ENCODE data around the gene FBXL15. TPM values are rescaled to one million over a fixed set of nuclear protein-coding genes. Genes with fewer than 3 reads are reported as not detected.

The FBXL15 gene
- total and polyA plus RNA-seq, 9 of the 15 experiments (the other 6 are each of a cell fraction or from before 2014, with no cell fraction given) = 0.08 to 25.9 (median 3.5) TPM

GRCh38 chr10:102398172-102399020 lies 22.2 kb upstream of the FBXL15 start:
- in situ Hi-C loops (cut with MboI) (loop anchor here (25.0 kb wide), 1 partner anchor 189 kb away; no protein-coding TSS in a partner anchor), intact Hi-C loops (cut with micrococcal nuclease) (loop anchor here (1.0 to 5.0 kb wide), 2 partner anchors 167 to 231 kb away; no protein-coding TSS in a partner anchor)
- no peak overlapping the region for H3K4me2 ChIP-seq (ENCODE audit: insufficient read depth, low read length)
- peaks cover 16% of the 10 kb centered on the region; the same call in 1 of the 3 replicates for H3K36me3 ChIP-seq (ENCODE audit: control insufficient read depth, insufficient read depth, low read length)
- H3K4me1 ChIP-seq (replicated peaks in 1 of 2; ENCODE audit: control insufficient read depth in 2 of 2, insufficient read depth in 2 of 2, low read length in 2 of 2) = peaks cover 14 to 61% of the 10 kb centered on the region in 2 experiments; a peak in 4 of 5 replicates
- H3K9me1 ChIP-seq (ENCODE audit: control insufficient read depth, insufficient read depth, low read length) = no peaks in the 10 kb centered on the region
- no peaks in the 10 kb centered on the region for H3K27me3 ChIP-seq (ENCODE audit: control insufficient read depth in 2 of 2, insufficient read depth in 2 of 2, low read length in 2 of 2)
- H3K9ac ChIP-seq (ENCODE audit: insufficient read depth in 1 of 2, low read depth in 2 of 2, low read length in 2 of 2) = no peak overlapping the region
- BruUV-seq (replicated peaks) = no TSS peak
- H3K9me3 ChIP-seq (replicated peaks; ENCODE audit: control insufficient read depth, insufficient read depth, low read depth, low read length) = no peaks in the 10 kb centered on the region
- no peak overlapping the region for H2AFZ ChIP-seq (ENCODE audit: low read depth, low read length)
- POLR2A ChIA-PET = interaction anchor here (1.1 kb wide), 2 partner anchors 146 to 168 kb away, joined by 3 to 4 read pairs; no protein-coding TSS in a partner anchor
- no peak overlapping the region for H3K4me3 ChIP-seq
- CTCF ChIA-PET (ENCODE audit: low intra/inter-chr PET ratio) = interaction anchor here (1.2 to 2.0 kb wide), 2 partner anchors 80 to 169 kb away, joined by 6 to 12 read pairs; no protein-coding TSS in a partner anchor
- peaks cover 7% of the 10 kb centered on the region; the same call in 1 of the 3 replicates for H3K79me2 ChIP-seq (ENCODE audit: control insufficient read depth, insufficient read depth, low read length)
- no peaks in the 10 kb centered on the region for H4K20me1 ChIP-seq (replicated peaks; ENCODE audit: control insufficient read depth, insufficient read depth, low read length)
- ATAC-seq (no peak), DNase-seq (ENCODE audit: extremely low read depth in 1 of 4, low spot score in 3 of 4) (no peak), FAIRE-seq (no peak)
- WGBS (ENCODE audit: insufficient coverage, low coverage, missing lambda C conversion rate) = 88% methylated on average over 15 of the region's 21 CpGs
- H3K27ac ChIP-seq (ENCODE audit: extremely low read depth, low read depth, low read length) = no peak overlapping the region
- no peak for TF ChIP-seq CBX2 (IDR thresholded peaks at IDR 0.05; ENCODE audit: insufficient read depth, low read length, poor library complexity, severe bottlenecking)
- TF ChIP-seq SRF (CRISPR knock-in tag; IDR thresholded peaks at IDR 0.05) = no peak
- TF ChIP-seq ZNF444 (CRISPR knock-in tag; IDR thresholded peaks at IDR 0.05) = no peak
- TF ChIP-seq ZNF121 (CRISPR knock-in tag; conservative IDR thresholded peaks at IDR 0.05) = no peak
- no peak for TF ChIP-seq ZKSCAN8 (CRISPR knock-in tag; IDR thresholded peaks at IDR 0.05)
- TF ChIP-seq ZNF589 (CRISPR knock-in tag; IDR thresholded peaks at IDR 0.05; ENCODE audit: low read depth) = no peak
- TF ChIP-seq ZNF586 (CRISPR knock-in tag; conservative IDR thresholded peaks at IDR 0.05) = no peak
- no peak for TF ChIP-seq NR2F6 (CRISPR knock-in tag; IDR thresholded peaks at IDR 0.05)
- TF ChIP-seq NR2C2 (CRISPR knock-in tag; IDR thresholded peaks at IDR 0.05) = no peak
- no peak for TF ChIP-seq NR2C2 (tag; IDR thresholded peaks at IDR 0.05)
- TF ChIP-seq TRIM25 (IDR thresholded peaks at IDR 0.05; ENCODE audit: borderline replicate concordance) = no peak
- no peak for TF ChIP-seq TBP (optimal IDR thresholded peaks at IDR 0.05; ENCODE audit: low read depth, low read length)
- no peak for TF ChIP-seq EP400 (IDR thresholded peaks at IDR 0.05)
- TF ChIP-seq ZNF232 (CRISPR knock-in tag; IDR thresholded peaks at IDR 0.05) = no peak
- TF ChIP-seq ZNF316 (IDR thresholded peaks at IDR 0.05) = no peak
- TF ChIP-seq POU5F1 (IDR thresholded peaks at IDR 0.05; ENCODE audit: borderline replicate concordance, low read depth, low read length, partially characterized antibody) = no peak
- no peak for TF ChIP-seq ZNF280A (IDR thresholded peaks at IDR 0.05; ENCODE audit: low read depth, partially characterized antibody)
- no peak for TF ChIP-seq NFRKB (IDR thresholded peaks at IDR 0.05; ENCODE audit: low read depth)
